Suppressor macrophage treated with lipopolysaccharide for 4 hours (primary cell): ENCODE results near the gene COL27A1.
"Not testable (repeated sequence)": the region's sequence is repeated elsewhere in the genome, so short reads cannot be mapped to it uniquely, and the experiment has no call there.

Experiments used
- DNase-seq: peaks from one replicate; pipeline ENCODE4 v3.0.0-alpha.2; 2020

Gene COL27A1

DNA sequence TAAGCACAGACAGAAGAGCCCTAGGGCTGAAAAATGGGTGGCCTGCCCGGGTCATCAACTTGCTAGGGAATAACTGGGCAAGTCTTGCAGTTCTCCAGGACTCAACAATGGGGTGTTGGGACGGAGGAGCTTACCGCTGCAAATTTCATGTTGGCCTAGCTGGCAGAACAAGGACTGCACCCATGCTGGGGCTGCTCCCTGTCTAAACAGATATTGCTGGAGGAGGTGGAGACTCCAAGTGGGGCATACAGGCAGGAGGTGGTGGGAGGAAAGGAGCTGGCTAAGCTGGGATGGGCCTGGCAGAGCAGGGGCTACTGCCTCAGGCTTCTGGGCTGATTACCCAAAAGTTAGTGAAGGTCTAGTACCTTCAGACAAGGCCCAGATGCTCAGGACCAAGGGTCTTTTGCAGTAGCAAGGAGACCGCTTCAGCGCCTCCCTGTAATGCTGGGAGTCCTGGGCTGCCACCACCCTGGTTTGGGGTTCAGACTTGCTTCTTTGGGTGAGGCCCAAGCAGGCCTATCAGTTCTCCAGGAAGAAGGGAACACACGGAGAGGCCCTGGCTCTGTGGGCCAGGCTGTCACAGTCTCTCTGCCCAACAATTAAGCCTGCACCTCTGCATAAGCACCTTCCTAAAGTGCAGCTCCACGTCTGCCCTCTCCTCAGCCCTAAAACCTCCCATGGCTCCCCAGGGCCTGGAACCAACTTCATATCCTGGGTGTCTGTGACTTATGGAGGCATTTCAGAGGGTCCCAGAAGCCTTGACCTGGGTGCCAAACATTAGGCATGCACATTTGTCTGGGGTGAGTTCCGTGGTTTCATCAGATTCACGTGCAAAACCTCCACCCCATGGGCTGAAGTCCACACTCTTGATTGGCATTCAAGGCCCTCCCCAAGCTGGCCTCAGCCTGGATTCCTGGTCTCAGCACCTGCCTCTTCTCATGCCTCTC, 32.0 kb upstream of the COL27A1 start:
- no peak for DNase-seq

DNA sequence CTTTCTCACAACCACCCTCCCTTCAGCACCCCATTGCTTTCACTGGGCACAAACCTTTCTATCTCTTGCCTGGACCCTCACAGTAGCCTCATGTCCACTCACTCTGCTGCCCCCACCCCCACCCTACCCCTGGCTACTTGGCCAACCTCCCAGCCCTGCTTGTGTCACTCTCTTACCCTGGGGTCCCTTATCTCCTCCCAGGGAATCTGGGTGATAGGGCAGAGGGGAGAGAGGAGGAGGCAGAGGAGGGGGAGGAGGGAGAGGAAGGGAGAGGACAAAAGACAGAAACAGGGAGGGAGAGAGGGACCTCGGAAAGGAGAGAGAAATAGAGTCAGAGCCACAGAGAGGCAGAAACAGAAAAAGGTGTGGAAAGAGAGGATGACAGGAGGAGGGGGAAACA, 31.2 kb upstream of the COL27A1 start:
- no peak for DNase-seq

GRCh38 chr9:114124666-114125475, 30.5 kb upstream of the COL27A1 start:
- no peak for DNase-seq

- DNase-seq: no peak
These were observed 29.8 kb upstream of the COL27A1 start for GRCh38 chr9:114125476-114126013.

GRCh38 chr9:114126247-114127060, 28.9 kb upstream of the COL27A1 start:
- DNase-seq: no peak

GRCh38 chr9:114128759-114129158, 26.6 kb upstream of the COL27A1 start:
- not testable (repeated sequence) for DNase-seq

- DNase-seq: no peak
These were observed 25.2 kb upstream of the COL27A1 start for GRCh38 chr9:114130141-114130540.

- DNase-seq: no peak
These were observed 24.6 kb upstream of the COL27A1 start for GRCh38 chr9:114130624-114131277.

DNA sequence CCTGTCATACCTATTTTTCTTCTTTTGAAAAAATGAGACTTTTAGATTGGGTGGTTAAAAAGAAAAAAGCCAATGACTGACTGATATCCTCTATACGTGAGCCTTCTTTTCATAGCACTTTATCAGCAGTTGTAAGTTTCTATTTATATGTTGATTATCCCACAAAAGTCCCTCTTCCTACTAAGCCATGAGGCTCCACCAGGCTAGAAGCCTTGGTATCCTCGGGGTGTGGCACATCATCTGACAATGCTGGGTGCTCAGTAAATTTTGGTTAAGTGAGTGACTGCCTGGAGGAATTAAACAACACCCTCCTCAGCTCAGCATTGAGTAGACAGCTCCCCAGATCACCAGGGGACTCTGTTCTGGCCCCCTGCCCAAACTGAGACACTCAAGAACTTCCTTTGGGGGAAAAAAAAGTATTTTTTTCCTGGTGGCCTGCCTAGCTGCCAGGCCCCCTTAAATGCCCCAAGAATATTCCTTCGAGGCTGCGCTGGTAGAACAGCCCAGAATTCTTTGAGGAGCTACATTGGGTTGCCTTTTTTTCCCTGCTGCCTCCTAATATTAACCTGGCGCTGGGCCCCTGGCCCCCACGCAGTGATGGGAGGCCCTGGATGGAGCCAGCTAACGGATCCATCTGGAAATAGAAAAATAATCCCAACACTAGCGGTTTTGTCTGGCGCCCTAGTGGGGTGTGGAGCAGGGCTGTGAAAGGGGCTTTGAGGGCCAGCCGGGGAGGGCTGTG, 23.4 kb upstream of the COL27A1 start:
- no peak for DNase-seq

- DNase-seq: no peak
These were observed 22.8 kb upstream of the COL27A1 start for GRCh38 chr9:114132550-114132918.

DNA sequence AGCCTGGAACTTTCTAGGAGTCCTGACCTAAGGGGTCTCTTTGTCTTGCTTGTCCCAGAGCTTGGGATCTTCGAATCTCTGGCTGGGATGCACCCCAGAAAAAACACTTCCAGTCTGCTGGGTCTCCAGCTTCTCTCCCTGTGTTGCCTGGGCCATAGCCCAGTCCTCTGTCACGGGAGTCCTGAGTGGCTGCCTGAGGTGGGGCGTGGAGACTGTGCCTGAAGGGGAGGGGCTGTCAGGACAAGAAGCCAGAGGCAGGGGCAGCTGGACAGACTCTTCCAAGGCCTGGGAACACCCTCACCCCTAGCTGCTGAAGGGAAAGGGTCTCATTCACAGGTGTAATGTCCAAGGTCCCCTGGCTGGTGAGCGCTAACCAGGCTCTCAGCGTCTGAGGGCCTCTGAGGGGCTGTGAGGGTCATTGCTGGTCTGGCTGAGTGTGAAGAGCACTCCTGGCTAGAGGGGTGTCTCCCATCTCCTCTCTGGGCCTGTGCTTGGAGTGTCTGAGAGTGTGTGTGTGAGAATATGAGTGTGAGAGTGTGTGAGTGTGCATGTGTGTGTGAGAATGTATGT, 20.4 kb upstream of the COL27A1 start:
- DNase-seq: no peak

- DNase-seq: no peak
These were observed 17.5 kb upstream of the COL27A1 start for GRCh38 chr9:114137831-114138230.

- no peak for DNase-seq
These were observed 16.8 kb upstream of the COL27A1 start for GRCh38 chr9:114138552-114138971.

DNA sequence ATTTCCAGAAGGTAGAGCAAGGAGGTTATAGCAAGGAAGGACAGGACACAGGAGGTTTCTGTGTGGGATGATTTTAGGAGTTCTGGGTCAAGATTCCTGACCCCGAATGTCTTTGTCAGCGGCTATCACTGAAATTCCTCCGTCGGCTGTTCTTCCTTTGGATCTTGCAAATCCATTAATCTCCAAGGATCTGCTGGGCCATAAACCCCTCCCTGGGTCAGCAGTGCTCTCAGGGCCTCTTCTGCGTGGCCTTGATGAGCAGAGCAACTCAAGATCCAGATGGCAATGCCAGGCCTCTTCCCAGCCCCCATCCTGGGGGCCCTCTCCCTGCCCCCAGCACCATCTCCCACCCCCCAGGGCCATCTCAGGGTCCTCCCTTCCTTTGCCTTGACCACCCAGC, 16.3 kb upstream of the COL27A1 start:
- DNase-seq: no peak

- DNase-seq: no peak
These were observed 14.9 kb upstream of the COL27A1 start for GRCh38 chr9:114140401-114140800.

GRCh38 chr9:114140850-114141249, 14.5 kb upstream of the COL27A1 start:
- no peak for DNase-seq

- no peak for DNase-seq
These were observed 13.6 kb upstream of the COL27A1 start for GRCh38 chr9:114141553-114142402.

DNA sequence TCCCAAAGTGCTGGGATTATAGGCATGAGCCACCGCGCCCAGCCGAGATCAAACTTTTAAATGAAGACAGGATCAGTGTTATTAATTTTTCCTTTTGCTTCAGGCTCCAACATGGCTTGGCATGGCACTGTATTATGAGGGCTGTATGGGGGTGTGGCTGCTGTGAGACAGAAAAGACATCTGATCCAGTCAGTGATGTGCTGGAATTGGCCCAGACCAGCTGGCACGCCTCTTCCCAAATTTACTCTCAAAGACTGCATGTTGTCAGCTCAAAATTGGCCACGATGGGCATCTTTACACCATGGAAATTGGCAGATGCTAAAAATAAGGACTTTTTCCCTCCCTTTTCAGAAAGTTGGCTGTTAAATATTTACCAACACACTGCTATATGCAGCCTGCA, 12.1 kb upstream of the COL27A1 start:
- DNase-seq: no peak

GRCh38 chr9:114146735-114147134, 8.6 kb upstream of the COL27A1 start:
- no peak for DNase-seq

DNA sequence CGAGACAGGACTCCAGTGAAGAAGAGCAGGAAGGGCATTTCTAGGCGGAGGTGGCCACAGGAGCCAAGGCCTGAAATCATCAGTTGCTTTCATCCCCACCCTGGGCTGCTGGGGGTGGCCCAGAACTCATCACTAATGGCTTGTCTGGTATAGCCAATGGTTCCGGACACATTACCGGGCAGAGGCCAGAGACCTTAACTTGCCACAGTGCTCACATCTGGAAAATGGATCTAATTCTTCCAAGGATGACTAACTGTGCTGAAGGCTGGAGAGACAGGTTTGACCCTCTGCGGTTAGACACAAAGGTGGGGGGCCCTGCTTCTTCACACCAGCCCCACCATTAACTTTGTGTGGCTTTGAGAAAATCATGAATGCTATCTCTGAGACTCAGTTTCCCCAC, 6.2 kb upstream of the COL27A1 start:
- DNase-seq: no peak
